Memory B cell (primary cell): ENCODE measurements around the gene RPL22.
A peak's percentile ranks its signal among the peaks of the same experiment; 100 is the strongest.

ENCODE experiments used
- ATAC-seq: fragments of 150-1000 bp; cut with Tn5 transposase; 2 replicates; pipeline ENCODE4 v1.10.0; 2021; ENCODE audit warnings: low read depth, mild to moderate bottlenecking, moderate library complexity
- DNase-seq, 2 donors: peaks; one replicate each; pipeline ENCODE4 v3.0.0; 2022; ENCODE audit warnings: low spot score in 2 of 2
- H3K27ac Mint-ChIP-seq: one replicate; pipeline ENCODE4 v1.8.0; 2022; ENCODE audit warnings: mild to moderate bottlenecking, moderate library complexity, mixed read lengths
- H3K27me3 Mint-ChIP-seq: one replicate; pipeline ENCODE4 v1.8.0; 2022; ENCODE audit warnings: mixed read lengths
- H3K36me3 Mint-ChIP-seq: one replicate; pipeline ENCODE4 v1.8.0; 2022; ENCODE audit warnings: mild to moderate bottlenecking, mixed read lengths
- H3K4me1 Mint-ChIP-seq: one replicate; pipeline ENCODE4 v1.8.0; 2022; ENCODE audit warnings: mixed read lengths
- H3K4me3 Mint-ChIP-seq: one replicate; pipeline ENCODE4 v1.8.0; 2022; ENCODE audit warnings: mild to moderate bottlenecking, moderate library complexity, mixed read lengths
- H3K9me3 Mint-ChIP-seq: one replicate; pipeline ENCODE4 v1.8.0; 2022; ENCODE audit warnings: mixed read lengths

The RPL22 gene

DNA sequence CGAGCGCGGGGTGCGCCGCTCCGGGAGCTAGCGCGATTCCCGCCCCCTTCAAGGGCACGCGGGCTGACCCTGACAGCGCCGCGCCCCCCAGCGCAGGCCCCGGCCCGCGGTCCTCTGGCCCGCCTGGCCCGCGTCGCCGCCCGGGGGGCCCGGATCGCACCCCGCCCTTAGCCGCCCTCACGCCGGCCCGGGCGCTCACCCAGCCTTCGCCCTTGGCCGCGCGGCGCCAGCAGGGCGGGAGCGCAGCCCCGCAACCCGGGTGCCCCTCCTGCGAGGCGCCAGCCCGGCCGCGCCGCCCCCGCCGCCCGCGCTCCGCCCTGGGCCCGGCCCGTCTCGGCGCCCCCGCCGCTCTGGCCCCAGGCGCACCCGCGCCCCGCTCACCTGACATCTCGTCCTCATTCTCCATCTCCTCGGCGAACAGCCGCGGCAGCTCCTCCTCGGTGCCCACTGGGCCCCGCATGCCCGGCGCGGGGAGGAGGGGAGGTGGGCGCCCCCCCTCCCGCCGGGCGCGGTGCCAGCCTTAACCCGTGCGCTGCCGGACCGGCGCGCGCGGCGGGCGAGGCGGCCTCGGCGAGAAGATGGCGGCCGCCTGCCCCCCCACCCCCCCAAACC is 19.7 kb downstream of the RPL22 start:
- H3K4me1 Mint-ChIP-seq = peaks cover 11% of the 10 kb centered on the region
- H3K9me3 Mint-ChIP-seq = no peaks in the 10 kb centered on the region
- peaks cover 5% of the 10 kb centered on the region for H3K36me3 Mint-ChIP-seq
- DNase-seq (no peak), ATAC-seq (no peak)
- H3K27me3 Mint-ChIP-seq = peaks cover 12% of the 10 kb centered on the region
- H3K27ac Mint-ChIP-seq = no peak overlapping the region
- H3K4me3 Mint-ChIP-seq = no peak overlapping the region

GRCh38 chr1:6178751-6179563 is 20.4 kb downstream of the RPL22 start:
- no peak for ATAC-seq
- peak overlapping the region; percentile 67 for H3K4me3 Mint-ChIP-seq
- DNase-seq = no peak
- no peaks in the 10 kb centered on the region for H3K36me3 Mint-ChIP-seq
- peaks cover 12% of the 10 kb centered on the region for H3K27me3 Mint-ChIP-seq
- no peaks in the 10 kb centered on the region for H3K9me3 Mint-ChIP-seq
- peaks cover 11% of the 10 kb centered on the region for H3K4me1 Mint-ChIP-seq
- H3K27ac Mint-ChIP-seq = no peak overlapping the region

- DNase-seq = no peak
- Mint-ChIP-seq H3K4me3 (peak overlapping the region; percentile 18), H3K27ac (no peak overlapping the region), H3K9me3 (no peaks in the 10 kb centered on the region), H3K4me1 (peaks cover 11% of the 10 kb centered on the region), H3K36me3 (no peaks in the 10 kb centered on the region), H3K27me3 (peaks cover 11% of the 10 kb centered on the region)
- no peak for ATAC-seq
Observed at GRCh38 chr1:6177681-6178380, 21.6 kb downstream of the RPL22 start.

- Mint-ChIP-seq H3K4me1 (peaks cover 11% of the 10 kb centered on the region), H3K27ac (no peak overlapping the region), H3K9me3 (no peaks in the 10 kb centered on the region), H3K36me3 (no peaks in the 10 kb centered on the region), H3K4me3 (no peak overlapping the region), H3K27me3 (peaks cover 11% of the 10 kb centered on the region)
- ATAC-seq = no peak
- DNase-seq = no peak
Observed at GRCh38 chr1:6176779-6177178, 22.6 kb downstream of the RPL22 start.

DNA sequence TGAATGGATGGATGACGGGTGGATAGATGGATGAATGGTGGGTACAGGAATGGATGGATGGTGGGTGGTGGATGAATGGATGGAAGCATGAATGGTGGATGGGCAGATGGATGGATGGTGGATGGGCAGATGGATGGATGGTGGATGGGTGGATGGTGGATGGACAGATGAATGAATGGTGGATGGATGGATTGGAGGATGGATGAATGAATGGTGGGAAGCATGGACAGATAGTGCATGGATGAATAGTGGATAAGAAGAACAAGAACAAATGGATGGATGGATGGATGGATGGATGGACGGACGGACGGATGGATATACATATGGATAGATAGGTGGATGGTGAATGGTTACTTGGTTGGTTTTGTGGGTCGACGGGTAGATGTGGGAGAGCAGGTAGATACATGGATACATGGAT is 24.0 kb downstream of the RPL22 start:
- no peak for DNase-seq
- ATAC-seq = no peak
- no peaks in the 10 kb centered on the region for H3K36me3 Mint-ChIP-seq
- no peaks in the 10 kb centered on the region for H3K9me3 Mint-ChIP-seq
- peaks cover 12% of the 10 kb centered on the region for H3K27me3 Mint-ChIP-seq
- H3K4me3 Mint-ChIP-seq = no peak overlapping the region
- H3K27ac Mint-ChIP-seq = no peak overlapping the region
- H3K4me1 Mint-ChIP-seq = peaks cover 2% of the 10 kb centered on the region

DNA sequence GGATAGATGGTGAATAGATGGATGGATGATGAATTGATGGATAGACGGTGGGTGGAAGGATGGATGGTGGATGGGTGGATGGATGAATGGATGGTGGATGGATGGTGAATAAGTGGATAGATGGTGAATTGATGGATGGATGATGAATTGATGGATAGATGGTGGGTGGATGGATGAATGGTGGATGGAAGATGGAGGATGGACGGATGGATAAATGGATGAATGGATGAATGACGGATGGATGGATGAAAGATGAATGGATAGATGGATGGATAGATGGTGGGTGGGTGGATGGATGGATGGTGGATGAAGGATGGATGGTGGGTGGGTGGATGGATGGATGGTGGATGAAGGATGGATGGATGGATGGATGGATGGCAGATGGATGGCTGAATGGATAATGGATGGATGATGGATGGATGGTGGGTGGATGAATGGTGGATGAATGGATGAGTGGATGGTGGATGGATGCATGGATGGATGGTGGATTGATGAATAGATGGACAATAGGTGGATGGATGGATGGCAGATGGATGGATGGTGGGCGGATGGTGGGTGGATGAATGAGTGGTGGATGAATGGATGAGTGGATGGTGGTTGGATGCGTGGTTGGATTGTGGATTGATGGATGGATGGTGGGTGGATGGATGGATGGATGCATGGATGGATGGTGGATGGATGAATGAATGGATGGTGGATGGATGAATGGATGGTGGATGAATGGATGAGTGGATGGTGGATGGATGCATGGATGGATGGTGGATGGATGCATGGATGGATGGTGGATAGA is 24.6 kb downstream of the RPL22 start:
- H3K9me3 Mint-ChIP-seq = no peaks in the 10 kb centered on the region
- DNase-seq (no peak), ATAC-seq (no peak)
- no peak overlapping the region for H3K4me3 Mint-ChIP-seq
- H3K27me3 Mint-ChIP-seq = peaks cover 12% of the 10 kb centered on the region
- H3K4me1 Mint-ChIP-seq = peaks cover 2% of the 10 kb centered on the region
- H3K36me3 Mint-ChIP-seq = no peaks in the 10 kb centered on the region
- no peak overlapping the region for H3K27ac Mint-ChIP-seq

GRCh38 chr1:6172549-6172948 is 26.8 kb downstream of the RPL22 start:
- Mint-ChIP-seq H3K36me3 (no peaks in the 10 kb centered on the region), H3K4me3 (no peak overlapping the region), H3K27me3 (peaks cover 8% of the 10 kb centered on the region), H3K27ac (no peak overlapping the region), H3K9me3 (no peaks in the 10 kb centered on the region), H3K4me1 (no peaks in the 10 kb centered on the region)
- DNase-seq (no peak), ATAC-seq (no peak)

DNA sequence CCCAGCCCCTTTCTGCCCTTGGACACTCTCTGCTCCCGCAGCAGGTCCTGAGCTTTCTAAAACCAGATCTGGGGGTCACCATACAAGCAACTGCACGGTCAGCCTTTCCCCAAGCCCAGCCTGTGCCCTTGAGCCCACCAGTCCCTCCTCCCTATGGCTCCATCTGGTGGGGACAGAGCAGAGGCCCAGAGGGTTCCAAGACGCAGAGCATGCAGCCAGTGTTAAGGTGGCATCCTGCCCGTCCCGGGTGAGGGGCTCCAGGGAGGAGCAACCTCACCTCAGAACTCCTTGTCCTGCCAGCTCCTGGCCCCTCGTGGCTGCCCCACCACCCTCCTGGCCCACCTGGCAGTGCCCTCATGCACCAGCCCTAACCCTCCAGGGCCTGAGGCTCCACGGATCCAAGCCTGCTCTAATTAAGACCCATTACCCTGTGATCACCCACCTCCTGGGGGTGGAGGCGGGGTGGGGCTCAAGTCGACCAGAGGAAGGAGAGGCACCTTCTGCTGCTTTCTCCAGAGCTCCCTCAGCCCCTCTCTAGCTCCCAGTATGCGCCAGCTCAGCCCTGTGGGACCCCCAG is 27.8 kb downstream of the RPL22 start:
- Mint-ChIP-seq H3K4me1 (no peaks in the 10 kb centered on the region), H3K36me3 (no peaks in the 10 kb centered on the region), H3K9me3 (no peaks in the 10 kb centered on the region), H3K27me3 (peaks cover 8% of the 10 kb centered on the region), H3K27ac (no peak overlapping the region), H3K4me3 (no peak overlapping the region)
- DNase-seq (no peak), ATAC-seq (no peak)

- H3K4me3 Mint-ChIP-seq = no peak overlapping the region
- H3K27me3 Mint-ChIP-seq = peaks cover 10% of the 10 kb centered on the region
- H3K27ac Mint-ChIP-seq = no peak overlapping the region
- ATAC-seq (no peak), DNase-seq (no peak)
- no peaks in the 10 kb centered on the region for H3K36me3 Mint-ChIP-seq
- no peaks in the 10 kb centered on the region for H3K4me1 Mint-ChIP-seq
- H3K9me3 Mint-ChIP-seq = no peaks in the 10 kb centered on the region
Observed at GRCh38 chr1:6170742-6171201, 28.6 kb downstream of the RPL22 start.

DNA sequence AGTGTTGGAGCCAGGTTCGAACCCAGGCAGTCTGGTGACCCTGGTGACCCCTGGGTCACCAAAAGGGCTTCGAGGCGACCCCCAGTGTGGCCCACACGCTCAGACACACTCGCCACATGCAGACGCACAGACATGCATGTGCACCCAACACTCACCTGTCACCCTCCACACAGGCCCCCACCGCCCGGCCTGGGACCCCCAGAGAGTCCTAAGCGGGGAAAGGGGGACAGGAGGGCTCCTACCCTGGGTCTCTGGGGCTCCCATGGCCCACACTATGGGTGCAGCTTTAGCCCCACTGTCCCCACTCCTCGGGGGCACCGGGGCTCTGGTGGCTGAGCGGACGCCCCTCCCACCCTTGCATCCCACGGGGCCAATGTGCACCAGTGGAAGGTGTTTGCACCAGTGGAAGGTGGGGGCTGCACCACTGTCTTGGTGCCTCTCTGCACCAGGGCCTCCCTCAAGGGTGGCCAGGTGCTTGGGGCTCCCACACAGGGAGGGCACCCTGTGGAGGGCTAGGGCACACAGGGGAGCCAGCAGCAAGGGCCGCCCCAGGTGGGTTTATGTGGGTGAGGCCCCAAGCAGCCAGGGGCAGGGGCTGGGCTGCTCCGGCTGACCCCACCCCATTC is 29.2 kb downstream of the RPL22 start:
- no peak overlapping the region for H3K4me3 Mint-ChIP-seq
- no peaks in the 10 kb centered on the region for H3K9me3 Mint-ChIP-seq
- ATAC-seq = no peak
- H3K36me3 Mint-ChIP-seq = no peaks in the 10 kb centered on the region
- DNase-seq = no peak
- H3K27me3 Mint-ChIP-seq = peaks cover 15% of the 10 kb centered on the region
- H3K27ac Mint-ChIP-seq = no peak overlapping the region
- no peaks in the 10 kb centered on the region for H3K4me1 Mint-ChIP-seq

DNA sequence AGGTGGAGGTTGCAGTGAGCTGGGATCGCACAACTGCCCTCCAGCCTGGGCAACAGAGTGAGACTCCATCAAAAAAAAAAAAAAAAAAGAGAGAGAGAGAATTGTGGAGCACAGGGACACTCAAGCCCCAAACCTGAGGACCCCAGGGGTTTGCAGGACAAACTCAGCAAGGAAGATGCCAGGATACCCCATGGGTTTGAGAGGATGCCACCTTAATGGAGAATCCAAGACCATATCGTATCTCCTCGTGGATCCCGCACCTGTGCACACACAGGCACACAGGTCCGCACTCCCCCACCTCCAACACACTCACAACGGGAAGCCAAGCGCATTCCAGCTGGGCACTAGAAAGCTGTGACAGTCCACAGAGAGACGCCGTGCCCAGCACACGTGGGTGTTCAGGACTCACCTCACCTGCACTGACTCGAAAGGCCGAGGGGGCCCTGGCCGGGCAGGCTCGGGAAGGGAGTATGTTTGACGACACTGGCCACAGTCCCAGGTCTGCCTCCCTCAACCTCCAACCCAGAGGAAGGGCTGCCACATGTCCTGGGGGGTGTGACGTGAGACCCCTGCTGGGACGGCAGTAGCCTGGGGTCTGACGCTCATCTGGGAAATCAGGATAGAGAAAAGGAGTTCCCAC is 30.3 kb downstream of the RPL22 start:
- peaks cover 18% of the 10 kb centered on the region for H3K27me3 Mint-ChIP-seq
- no peak overlapping the region for H3K27ac Mint-ChIP-seq
- no peak overlapping the region for H3K4me3 Mint-ChIP-seq
- no peaks in the 10 kb centered on the region for H3K36me3 Mint-ChIP-seq
- H3K9me3 Mint-ChIP-seq = no peaks in the 10 kb centered on the region
- no peak for ATAC-seq
- H3K4me1 Mint-ChIP-seq = no peaks in the 10 kb centered on the region
- DNase-seq = no peak

- Mint-ChIP-seq H3K9me3 (no peaks in the 10 kb centered on the region), H3K27me3 (peaks cover 18% of the 10 kb centered on the region), H3K4me1 (no peaks in the 10 kb centered on the region), H3K36me3 (no peaks in the 10 kb centered on the region), H3K4me3 (no peak overlapping the region), H3K27ac (no peak overlapping the region)
- no peak for DNase-seq
- ATAC-seq = no peak
Observed at GRCh38 chr1:6167391-6168303, 31.7 kb downstream of the RPL22 start.
